GM12892 (cell line): ENCODE results near the gene TCTN3.

Source experiments
- POLR2A ChIP-seq: IDR thresholded peaks from 2 replicates; pipeline ENCODE4 v1.6.1; 2011; ENCODE audit warnings: low read depth, low read length, control low read depth
- POLR2AphosphoS5 ChIP-seq: IDR thresholded peaks from 2 replicates; pipeline ENCODE4 v1.6.1; 2011; ENCODE audit warnings: low read depth, low read length, control low read depth
- TAF1 ChIP-seq: IDR thresholded peaks from 2 replicates; pipeline ENCODE4 v1.6.1; 2011; ENCODE audit warnings: low read depth, mild to moderate bottlenecking, control low read depth, low read length, borderline replicate concordance

DNA sequence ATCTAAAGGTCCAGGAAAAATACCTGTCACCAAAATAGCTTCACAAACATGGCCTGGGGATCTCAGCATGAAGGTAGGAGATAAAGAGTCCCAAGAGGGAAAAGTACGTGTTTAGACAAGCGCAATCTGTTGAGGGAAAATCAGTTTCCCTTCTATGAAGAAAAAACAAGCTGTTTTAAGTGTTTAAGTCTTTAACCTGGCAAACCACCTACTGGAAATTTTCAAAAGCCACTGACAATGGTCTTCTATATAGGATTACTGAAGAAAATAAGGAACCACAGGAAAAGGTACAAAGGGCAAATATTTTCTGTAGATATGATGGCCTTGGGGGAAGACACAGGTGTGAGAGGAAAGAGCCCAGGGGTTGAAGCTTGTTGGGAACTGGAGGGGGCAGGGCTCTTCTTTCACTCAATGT, 58.4 kb downstream of the TCTN3 start:
- no peak for TF ChIP-seq POLR2A
- TF ChIP-seq POLR2AphosphoS5 = no peak
- no peak for TF ChIP-seq TAF1
